Measurements from ENCODE around the gene EML4. TPM values are rescaled to one million over a fixed set of nuclear protein-coding genes. Genes with fewer than 3 reads are reported as not detected.

The EML4 gene
- total and polyA plus RNA-seq, 2 of the 13 experiments (the other 11 are each of a cell fraction or from before 2014, with no cell fraction given) = 243 to 476 TPM

DNA sequence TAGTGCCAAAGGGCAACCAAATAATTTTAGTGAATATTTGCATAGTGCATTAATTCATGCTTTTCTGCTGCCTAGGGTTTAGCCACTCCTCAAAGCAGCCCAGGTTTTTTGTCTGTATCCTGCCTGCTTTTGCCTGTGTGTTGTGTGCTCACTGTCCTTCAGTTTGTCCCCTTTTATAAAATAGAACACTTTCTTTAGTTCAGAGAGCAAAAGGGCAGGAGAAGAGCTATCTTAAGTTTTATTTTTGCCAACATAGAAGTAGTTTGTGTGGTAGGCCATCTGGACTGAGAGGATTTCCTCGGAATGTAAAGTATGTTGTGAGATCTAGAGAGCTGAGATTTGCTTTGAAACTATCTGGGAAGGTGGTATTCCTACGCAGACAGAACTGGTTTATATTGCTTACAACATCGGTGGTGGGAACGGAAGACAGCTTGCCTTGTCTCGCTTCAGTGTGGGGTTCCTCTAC lies 64.9 kb downstream of the EML4 start:
- ATAC-seq = no peak
- POLR2A ChIA-PET = interaction anchor here (1.3 kb wide), 1 partner anchor 142 kb away, joined by 4 read pairs; no protein-coding TSS in a partner anchor
- peaks cover 99% of the 10 kb centered on the region for H3K79me2 ChIP-seq (ENCODE audit: insufficient read depth, low read length)

More for the DNA sequence above, 64.9 kb downstream of the EML4 start:
- in situ Hi-C loops (cut with HindIII; ENCODE audit: extremely low pct_ligation_motif_present, low pct_unique_long_range_greater_than_20kb) (no loop called here), intact Hi-C loops (cut with micrococcal nuclease; ENCODE audit: unreplicated experiment) (no loop called here)
- no peak overlapping the region for H3K9ac ChIP-seq (ENCODE audit: insufficient read depth, low read depth, low read length)
- 0 out of 2 replicates have a peak overlapping the region, but pooled peaks have one; percentile 14 for H3K4me2 ChIP-seq (ENCODE audit: low read depth, low read length)
- no peak overlapping the region for H3K4me3 ChIP-seq (replicated peaks in 1 of 3; ENCODE audit: insufficient read depth in 1 of 3, low read depth in 2 of 3, low read length in 3 of 3)
- H3K9me3 ChIP-seq (ENCODE audit: low read length) = no peaks in the 10 kb centered on the region
- BruUV-seq (replicated peaks) = no TSS peak
- DNase-seq (ENCODE audit: low spot score) (no peak), FAIRE-seq (no peak)
- no peak overlapping the region for H2AFZ ChIP-seq (ENCODE audit: low read length)
- 88% methylated on average over 5 of the region's 5 CpGs for whole genome bisulfite sequencing (ENCODE audit: low lambda C conversion rate)
- peak overlapping the region; percentile 41 for H3K27ac ChIP-seq (ENCODE audit: extremely low read length, insufficient read depth, low read length)
- H3K4me1 ChIP-seq (ENCODE audit: insufficient read depth, low read length) = peaks cover 99% of the 10 kb centered on the region
- TF ChIP-seq ZNF7 (CRISPR knock-in tag; IDR thresholded peaks at IDR 0.05) (peak; percentile 93), RBM22 (optimal IDR thresholded peaks at IDR 0.05; ENCODE audit: low read length) (peak; percentile 92), REPIN1 (CRISPR knock-in tag; IDR thresholded peaks at IDR 0.05; ENCODE audit: borderline replicate concordance, low read depth) (0 out of 2 replicates have a peak, but pooled peaks have one; percentile 18), POLR2A (IDR thresholded peaks at IDR 0.05; ENCODE audit: insufficient read depth in 1 of 2, low read depth in 2 of 2, low read length in 2 of 2) (0 out of 4 replicates have a peak, but pooled peaks of 1 of the 2 experiments have one; percentile 43), ARID2 (CRISPR knock-in tag; IDR thresholded peaks at IDR 0.05; ENCODE audit: borderline replicate concordance) (0 out of 2 replicates have a peak, but pooled peaks have one; percentile 23), KLF9 (CRISPR knock-in tag; IDR thresholded peaks at IDR 0.05; ENCODE audit: low read depth) (no peak), POLR2G (IDR thresholded peaks at IDR 0.05; ENCODE audit: low read depth, low read length) (0 out of 2 replicates have a peak, but pooled peaks have one; percentile 38), KAT2B (IDR thresholded peaks at IDR 0.05; ENCODE audit: borderline replicate concordance, low read depth, low read length) (no peak), ZNF563 (CRISPR knock-in tag; IDR thresholded peaks at IDR 0.05) (no peak), ZNF816 (CRISPR knock-in tag; IDR thresholded peaks at IDR 0.05; ENCODE audit: borderline replicate concordance) (peak; percentile 66; the same call in 1 of the 2 replicates), ZBTB8A (CRISPR knock-in tag; IDR thresholded peaks at IDR 0.05; ENCODE audit: borderline replicate concordance, low read depth) (no peak)
- TF ChIP-seq, protein P1, sequence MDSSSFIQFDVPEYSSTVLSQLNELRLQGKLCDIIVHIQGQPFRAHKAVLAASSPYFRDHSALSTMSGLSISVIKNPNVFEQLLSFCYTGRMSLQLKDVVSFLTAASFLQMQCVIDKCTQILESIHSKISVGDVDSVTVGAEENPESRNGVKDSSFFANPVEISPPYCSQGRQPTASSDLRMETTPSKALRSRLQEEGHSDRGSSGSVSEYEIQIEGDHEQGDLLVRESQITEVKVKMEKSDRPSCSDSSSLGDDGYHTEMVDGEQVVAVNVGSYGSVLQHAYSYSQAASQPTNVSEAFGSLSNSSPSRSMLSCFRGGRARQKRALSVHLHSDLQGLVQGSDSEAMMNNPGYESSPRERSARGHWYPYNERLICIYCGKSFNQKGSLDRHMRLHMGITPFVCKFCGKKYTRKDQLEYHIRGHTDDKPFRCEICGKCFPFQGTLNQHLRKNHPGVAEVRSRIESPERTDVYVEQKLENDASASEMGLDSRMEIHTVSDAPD (CRISPR knock-in tag; IDR thresholded peaks at IDR 0.05) = 0 out of 2 replicates have a peak, but pooled peaks have one; percentile 24
- TF ChIP-seq, protein P2, sequence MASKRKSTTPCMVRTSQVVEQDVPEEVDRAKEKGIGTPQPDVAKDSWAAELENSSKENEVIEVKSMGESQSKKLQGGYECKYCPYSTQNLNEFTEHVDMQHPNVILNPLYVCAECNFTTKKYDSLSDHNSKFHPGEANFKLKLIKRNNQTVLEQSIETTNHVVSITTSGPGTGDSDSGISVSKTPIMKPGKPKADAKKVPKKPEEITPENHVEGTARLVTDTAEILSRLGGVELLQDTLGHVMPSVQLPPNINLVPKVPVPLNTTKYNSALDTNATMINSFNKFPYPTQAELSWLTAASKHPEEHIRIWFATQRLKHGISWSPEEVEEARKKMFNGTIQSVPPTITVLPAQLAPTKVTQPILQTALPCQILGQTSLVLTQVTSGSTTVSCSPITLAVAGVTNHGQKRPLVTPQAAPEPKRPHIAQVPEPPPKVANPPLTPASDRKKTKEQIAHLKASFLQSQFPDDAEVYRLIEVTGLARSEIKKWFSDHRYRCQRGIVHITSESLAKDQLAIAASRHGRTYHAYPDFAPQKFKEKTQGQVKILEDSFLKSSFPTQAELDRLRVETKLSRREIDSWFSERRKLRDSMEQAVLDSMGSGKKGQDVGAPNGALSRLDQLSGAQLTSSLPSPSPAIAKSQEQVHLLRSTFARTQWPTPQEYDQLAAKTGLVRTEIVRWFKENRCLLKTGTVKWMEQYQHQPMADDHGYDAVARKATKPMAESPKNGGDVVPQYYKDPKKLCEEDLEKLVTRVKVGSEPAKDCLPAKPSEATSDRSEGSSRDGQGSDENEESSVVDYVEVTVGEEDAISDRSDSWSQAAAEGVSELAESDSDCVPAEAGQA (IDR thresholded peaks at IDR 0.05; ENCODE audit: low read depth) = no peak
- TF ChIP-seq, protein P2 (CRISPR knock-in tag; IDR thresholded peaks at IDR 0.05; ENCODE audit: borderline replicate concordance) = no peak
- CTCF ChIA-PET (ENCODE audit: low intra/inter-chr PET ratio, low total read pairs) = no interaction called here
- H3K27me3 ChIP-seq (ENCODE audit: control insufficient read depth in 1 of 2, insufficient read depth in 2 of 2, low read length in 2 of 2) = no peaks in the 10 kb centered on the region
- H3K36me3 ChIP-seq (replicated peaks in 1 of 2; ENCODE audit: control insufficient read depth in 1 of 2, insufficient read depth in 2 of 2, low read length in 2 of 2) = peaks cover 2 to 35% of the 10 kb centered on the region in 2 experiments
- H4K20me1 ChIP-seq (ENCODE audit: insufficient read depth, low read length) = peaks cover 100% of the 10 kb centered on the region

Measured in HepG2 (cell line).